ENCODE data around the gene COPG1.

COPG1 gene

GRCh38 chr3:129281726-129282125 is 32.3 kb downstream of the COPG1 start:
- no peak for TF ChIP-seq CTCF (IDR thresholded peaks at IDR 0.05; ENCODE audit: low read depth, low read length)
- no peak for DNase-seq (ENCODE audit: extremely low read depth, low read depth)

- no peak for TF ChIP-seq CTCF (IDR thresholded peaks at IDR 0.05; ENCODE audit: low read depth, low read length)
- DNase-seq (ENCODE audit: extremely low read depth, low read depth) = no peak
Observed at GRCh38 chr3:129282727-129283327, 33.4 kb downstream of the COPG1 start.

- no peak for DNase-seq (ENCODE audit: extremely low read depth, low read depth)
- no peak for TF ChIP-seq CTCF (IDR thresholded peaks at IDR 0.05; ENCODE audit: low read depth, low read length)
Observed at GRCh38 chr3:129286081-129286480, 36.7 kb downstream of the COPG1 start.

GRCh38 chr3:129288446-129288845 is 39.0 kb downstream of the COPG1 start:
- DNase-seq (ENCODE audit: extremely low read depth, low read depth) = no peak
- TF ChIP-seq CTCF (IDR thresholded peaks at IDR 0.05; ENCODE audit: low read depth, low read length) = no peak

GRCh38 chr3:129289201-129289921 is 40.0 kb downstream of the COPG1 start:
- no peak for DNase-seq (ENCODE audit: extremely low read depth, low read depth)
- TF ChIP-seq CTCF (IDR thresholded peaks at IDR 0.05; ENCODE audit: low read depth, low read length) = no peak

- TF ChIP-seq CTCF (IDR thresholded peaks at IDR 0.05; ENCODE audit: low read depth, low read length) = no peak
- DNase-seq (ENCODE audit: extremely low read depth, low read depth) = no peak
Observed at GRCh38 chr3:129291236-129291886, 42.0 kb downstream of the COPG1 start.

- no peak for DNase-seq (ENCODE audit: extremely low read depth, low read depth)
- TF ChIP-seq CTCF (IDR thresholded peaks at IDR 0.05; ENCODE audit: low read depth, low read length) = no peak
Observed at GRCh38 chr3:129295286-129295685, 45.9 kb downstream of the COPG1 start.
